Tibial nerve (tissue), 4 donors: ENCODE data around the gene MTMR3. TPM values are rescaled to one million over a fixed set of nuclear protein-coding genes. Genes with fewer than 3 reads are reported as not detected.

Experiments
- DNase-seq, 2 donors: peaks; one replicate each; pipeline ENCODE4 v3.0.0-alpha.2; 2019; ENCODE audit warnings: low spot score in 2 of 2
- H3K27ac ChIP-seq, 4 donors: fragments of 200-600 bp; sonication (generic) in 3 of 4; one replicate each; pipeline ENCODE4 v1.5.1; 2017 to 2019; ENCODE audit warnings: mild to moderate bottlenecking in 1 of 4
- H3K27me3 ChIP-seq, 2 donors: fragments of 200-600 bp; sonication (generic) in 1 of 2; one replicate each; pipeline versions ENCODE4 v1.5.1 to v1.6.0; 2017 to 2019
- H3K36me3 ChIP-seq, 3 donors: fragments of 200-600 bp; sonication (generic); one replicate each; pipeline ENCODE4 v1.5.1; 2018 to 2019
- H3K4me1 ChIP-seq, 4 donors: fragments of 200-600 bp; sonication (generic) in 3 of 4; one replicate each; pipeline ENCODE4 v1.5.1; 2017 to 2019
- H3K4me3 ChIP-seq, 4 donors: fragments of 200-600 bp; sonication (generic) in 3 of 4; one replicate each; pipeline ENCODE4 v1.5.1; 2017 to 2019; ENCODE audit warnings: mild to moderate bottlenecking in 1 of 4, moderate library complexity in 1 of 4
- H3K9me3 ChIP-seq, 4 donors: fragments of 200-600 bp; sonication (generic) in 3 of 4; one replicate each; pipeline ENCODE4 v1.5.1; 2017 to 2019
- CTCF ChIP-seq, 5 experiments: fragments of 200-600 bp in 3 of 5; fragments of 450-650 bp in 2 of 5; sonication (generic) in 3 of 5; IDR thresholded peaks; one replicate each; pipeline ENCODE4 v1.5.1; 2016 to 2019; ENCODE audit warnings: antibody characterized with exemption in 5 of 5, mild to moderate bottlenecking in 3 of 5, moderate library complexity in 2 of 5
- EP300 ChIP-seq, 2 donors: sonication (generic); formaldehyde crosslinking; IDR thresholded peaks; one replicate each; pipeline ENCODE4 v1.6.1; 2017; ENCODE audit warnings: antibody characterized with exemption in 2 of 2, mild to moderate bottlenecking in 1 of 2
- POLR2A ChIP-seq, 2 donors: fragments of 450-650 bp; IDR thresholded peaks; one replicate each; pipeline ENCODE4 v1.6.1; 2017; ENCODE audit warnings: antibody characterized with exemption in 2 of 2, mild to moderate bottlenecking in 2 of 2, moderate library complexity in 2 of 2
- WGBS, 2 donors: methylation state at CpG; one replicate each; pipeline ENCODE4 v1.1.5; 2018; 5-methylcytosine and 5-hydroxymethylcytosine counted together
- total RNA-seq, 4 donors: library from RNA; depleted of rRNA; stranded (reverse); fragments of >200 nt; gene quantifications; one replicate each; pipeline ENCODE4 v1.1.0, GENCODE V29; 2016

MTMR3 gene
- total RNA-seq, 4 donors from 2014 or later: 56.1 to 91.2 (median 74.5) TPM

DNA sequence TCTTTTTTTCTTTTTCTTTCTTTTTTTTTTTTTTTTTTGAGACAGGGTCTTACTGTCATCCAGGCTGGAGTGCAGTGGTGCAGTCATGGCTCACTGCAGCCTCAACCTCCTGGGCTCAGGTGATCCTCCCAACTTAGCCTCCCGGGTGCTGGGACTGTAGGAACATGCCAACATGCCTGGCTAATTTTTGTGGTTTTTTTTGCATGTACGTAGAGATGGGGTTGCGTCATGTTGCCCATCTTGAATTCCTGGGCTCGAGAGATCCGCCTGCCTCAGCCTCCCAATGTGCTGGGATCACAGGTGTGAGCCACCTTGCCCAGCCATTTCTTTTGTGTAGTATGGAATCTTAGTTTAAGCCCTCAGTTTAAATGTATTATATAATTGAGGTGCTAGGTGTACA lies 20.4 kb downstream of the MTMR3 start:
- H3K9me3 ChIP-seq: no peaks in the 10 kb centered on the region
- H3K4me3 ChIP-seq: no peak overlapping the region
- peaks cover 0 to 53% (median 17%) of the 10 kb centered on the region in 4 donors for H3K4me1 ChIP-seq
- DNase-seq: no peak
- 97 to 99% methylated on average over 5 of the region's 5 CpGs for WGBS, 2 donors
- no peaks in the 10 kb centered on the region for H3K27me3 ChIP-seq
- H3K27ac ChIP-seq: no peak overlapping the region
- no peaks in the 10 kb centered on the region for H3K36me3 ChIP-seq
- TF ChIP-seq POLR2A (IDR thresholded peaks at IDR 0.05) (no peak), CTCF (IDR thresholded peaks at IDR 0.05) (no peak), EP300 (IDR thresholded peaks at IDR 0.05) (no peak)

DNA sequence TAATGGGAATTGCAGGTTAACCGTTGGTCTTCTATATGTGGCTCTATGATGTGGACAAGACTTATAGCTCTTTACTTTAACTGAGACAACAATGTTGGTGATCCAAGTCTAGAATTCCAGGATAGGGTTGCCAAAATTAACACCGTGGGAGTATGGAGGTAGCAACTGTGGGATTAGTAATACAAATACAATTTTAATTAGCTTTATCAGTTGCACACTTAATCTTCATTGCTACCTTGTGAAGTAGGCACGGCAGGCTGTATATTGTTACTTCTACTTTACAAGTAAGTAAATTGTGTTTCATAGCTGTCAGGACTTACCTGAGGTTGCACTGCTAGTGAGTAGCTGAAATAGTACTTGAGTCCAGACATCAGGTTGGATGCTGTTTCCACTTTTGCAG lies 21.0 kb downstream of the MTMR3 start:
- Histone ChIP-seq H3K27me3 (no peaks in the 10 kb centered on the region), H3K36me3 (no peaks in the 10 kb centered on the region), H3K27ac (no peak overlapping the region), H3K9me3 (no peaks in the 10 kb centered on the region), H3K4me1 (peaks cover 0 to 58% (median 17%) of the 10 kb centered on the region in 4 donors), H3K4me3 (no peak overlapping the region)
- WGBS, 2 donors: 88% methylated on average over 3 of the region's 3 CpGs
- no peak for TF ChIP-seq EP300 (IDR thresholded peaks at IDR 0.05)
- TF ChIP-seq CTCF (IDR thresholded peaks at IDR 0.05): no peak
- TF ChIP-seq POLR2A (IDR thresholded peaks at IDR 0.05): no peak
- DNase-seq: no peak

DNA sequence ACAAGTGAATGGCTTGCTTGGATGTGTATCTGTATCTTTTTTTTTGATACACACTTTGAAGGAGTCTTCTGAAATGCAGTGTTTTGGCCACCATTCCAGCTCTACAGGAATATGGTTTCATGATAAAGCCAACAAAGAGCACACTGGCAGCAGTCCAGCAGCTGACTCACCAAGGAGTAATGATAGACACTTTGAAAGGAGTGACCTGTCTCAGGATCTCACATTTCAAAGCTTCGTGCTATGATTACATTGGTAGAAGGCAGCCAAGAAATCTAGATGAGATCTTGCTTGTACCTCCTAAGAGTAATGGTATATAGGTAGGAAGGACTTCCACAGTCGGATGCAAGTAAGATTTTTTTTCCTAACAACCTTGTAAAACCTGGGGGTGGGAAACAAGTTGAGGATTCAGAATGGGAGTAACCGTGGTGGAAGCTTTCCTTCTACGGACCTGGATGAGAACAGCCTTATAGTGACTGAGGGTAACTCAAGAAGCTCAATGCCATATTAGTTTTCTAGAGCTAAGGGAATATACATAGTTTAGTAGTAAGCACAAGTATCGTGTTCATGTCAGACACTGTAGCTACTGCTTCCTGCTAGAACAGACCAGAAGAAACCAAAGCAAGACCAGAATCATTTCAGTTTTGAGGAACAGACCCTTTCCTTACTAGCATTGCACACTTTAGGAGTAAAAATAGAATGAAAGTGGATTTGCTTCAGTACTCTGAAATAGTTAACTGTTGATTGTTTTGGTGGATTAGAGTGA lies 25.0 kb downstream of the MTMR3 start:
- Histone ChIP-seq H3K27ac (peak overlapping the region in 1 of 4 donors; percentile 10), H3K36me3 (no peaks in the 10 kb centered on the region), H3K4me1 (peaks cover 0 to 46% (median 15%) of the 10 kb centered on the region in 4 donors), H3K27me3 (no peaks in the 10 kb centered on the region), H3K9me3 (no peaks in the 10 kb centered on the region), H3K4me3 (no peak overlapping the region)
- 45 to 56% methylated on average over 5 of the region's 5 CpGs for WGBS, 2 donors
- TF ChIP-seq EP300 (IDR thresholded peaks at IDR 0.05): no peak
- no peak for TF ChIP-seq POLR2A (IDR thresholded peaks at IDR 0.05)
- no peak for TF ChIP-seq CTCF (IDR thresholded peaks at IDR 0.05)
- DNase-seq: peak; percentile 46 to 62

GRCh38 chr22:29912141-29912540 lies 29.2 kb downstream of the MTMR3 start:
- Histone ChIP-seq H3K4me1 (peaks cover 0 to 59% (median 31%) of the 10 kb centered on the region in 4 donors), H3K4me3 (no peak overlapping the region), H3K27me3 (no peaks in the 10 kb centered on the region), H3K36me3 (no peaks in the 10 kb centered on the region), H3K27ac (no peak overlapping the region), H3K9me3 (no peaks in the 10 kb centered on the region)
- DNase-seq: no peak
- WGBS, 2 donors: 96 to 97% methylated on average over 4 of the region's 4 CpGs
- TF ChIP-seq POLR2A (IDR thresholded peaks at IDR 0.05): no peak

GRCh38 chr22:29912605-29913398 lies 29.8 kb downstream of the MTMR3 start:
- H3K4me3 ChIP-seq: no peak overlapping the region
- no peak for DNase-seq
- H3K27ac ChIP-seq: peak overlapping the region in 1 of 4 donors; percentile 76
- H3K9me3 ChIP-seq: no peaks in the 10 kb centered on the region
- H3K27me3 ChIP-seq: no peaks in the 10 kb centered on the region
- no peak for TF ChIP-seq POLR2A (IDR thresholded peaks at IDR 0.05)
- TF ChIP-seq EP300 (IDR thresholded peaks at IDR 0.05): no peak
- TF ChIP-seq CTCF (IDR thresholded peaks at IDR 0.05): no peak
- H3K36me3 ChIP-seq: no peaks in the 10 kb centered on the region
- WGBS, 2 donors: 68 to 72% methylated on average over 5 of the region's 5 CpGs
- peaks cover 0 to 58% (median 29%) of the 10 kb centered on the region in 4 donors for H3K4me1 ChIP-seq
